Bronchial epithelial cell (primary cell): ENCODE results near the gene FAM216B. TPM values are rescaled to one million over a fixed set of nuclear protein-coding genes. Genes with fewer than 3 reads are reported as not detected.
"Not testable (repeated sequence)": the region's sequence is repeated elsewhere in the genome, so short reads cannot be mapped to it uniquely, and the experiment has no call there.

Source experiments
- DNase-seq: peaks from one replicate; pipeline ENCODE4 v3.0.0-alpha.2; 2010; ENCODE audit warnings: low read depth
- FAIRE-seq: peaks from 2 replicates; lab custom pipeline; 2011; peaks lifted over from hg19 to GRCh38; lab: Jason Lieb, UNC
- H3K27me3 ChIP-seq: 2 replicates; pipeline ENCODE4 v1.5.1; 2011; ENCODE audit warnings: low read length; ENCODE audit not compliant: control insufficient read depth, insufficient read depth
- H3K36me3 ChIP-seq: 2 replicates; pipeline ENCODE4 v1.5.1; 2011; ENCODE audit warnings: low read length; ENCODE audit not compliant: control insufficient read depth, insufficient read depth
- H3K4me3 ChIP-seq: 2 replicates; pipeline ENCODE4 v1.5.1; 2011; ENCODE audit warnings: mild to moderate bottlenecking, low read depth, low read length, control low read depth
- total RNA-seq: library from RNA; depleted of rRNA; stranded (reverse); fragments of >200 nt; gene quantifications from 2 replicates; pipeline ENCODE4 v1.2.1, GENCODE V29; 2014
- TF ChIP-seq, protein P1 (sequence below): IDR thresholded peaks from 2 replicates; pipeline ENCODE4 v1.5.1; 2011; ENCODE audit warnings: mild to moderate bottlenecking, moderate library complexity, low read length, control low read depth, inconsistent platforms; ENCODE audit not compliant: insufficient read depth, severe bottlenecking

Gene FAM216B
- total RNA-seq, 1 donor from 2014 or later: not detected

DNA sequence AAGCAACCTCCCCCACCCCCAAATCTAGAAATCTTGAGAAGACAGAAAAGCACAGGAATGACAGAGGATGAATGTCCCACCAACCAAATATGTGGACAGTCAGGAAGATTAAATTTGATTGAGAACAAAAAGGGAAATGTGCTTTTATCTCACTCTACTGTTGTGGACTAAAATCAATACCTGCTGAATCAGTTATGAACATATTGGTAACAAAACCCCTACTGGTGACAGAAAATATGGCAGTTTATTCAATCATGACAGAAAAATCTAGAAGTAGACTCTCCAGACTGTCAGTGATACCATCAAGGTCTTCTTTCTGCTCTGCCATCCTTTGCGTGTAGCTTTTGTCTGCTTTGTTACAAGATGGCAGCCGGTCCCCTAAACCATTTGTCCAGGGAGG lies 35.2 kb downstream of the FAM216B start:
- DNase-seq (peak; percentile 20), FAIRE-seq (no peak)
- H3K36me3 ChIP-seq: no peaks in the 10 kb centered on the region
- TF ChIP-seq, protein P1, sequence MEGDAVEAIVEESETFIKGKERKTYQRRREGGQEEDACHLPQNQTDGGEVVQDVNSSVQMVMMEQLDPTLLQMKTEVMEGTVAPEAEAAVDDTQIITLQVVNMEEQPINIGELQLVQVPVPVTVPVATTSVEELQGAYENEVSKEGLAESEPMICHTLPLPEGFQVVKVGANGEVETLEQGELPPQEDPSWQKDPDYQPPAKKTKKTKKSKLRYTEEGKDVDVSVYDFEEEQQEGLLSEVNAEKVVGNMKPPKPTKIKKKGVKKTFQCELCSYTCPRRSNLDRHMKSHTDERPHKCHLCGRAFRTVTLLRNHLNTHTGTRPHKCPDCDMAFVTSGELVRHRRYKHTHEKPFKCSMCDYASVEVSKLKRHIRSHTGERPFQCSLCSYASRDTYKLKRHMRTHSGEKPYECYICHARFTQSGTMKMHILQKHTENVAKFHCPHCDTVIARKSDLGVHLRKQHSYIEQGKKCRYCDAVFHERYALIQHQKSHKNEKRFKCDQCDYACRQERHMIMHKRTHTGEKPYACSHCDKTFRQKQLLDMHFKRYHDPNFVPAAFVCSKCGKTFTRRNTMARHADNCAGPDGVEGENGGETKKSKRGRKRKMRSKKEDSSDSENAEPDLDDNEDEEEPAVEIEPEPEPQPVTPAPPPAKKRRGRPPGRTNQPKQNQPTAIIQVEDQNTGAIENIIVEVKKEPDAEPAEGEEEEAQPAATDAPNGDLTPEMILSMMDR: peak; percentile 10
- no peaks in the 10 kb centered on the region for H3K27me3 ChIP-seq
- no peak overlapping the region for H3K4me3 ChIP-seq

GRCh38 chr13:42819687-42820086 lies 38.3 kb downstream of the FAM216B start:
- not testable (repeated sequence) for DNase-seq, H3K4me3 ChIP-seq, FAIRE-seq, H3K27me3 ChIP-seq, H3K36me3 ChIP-seq

DNA sequence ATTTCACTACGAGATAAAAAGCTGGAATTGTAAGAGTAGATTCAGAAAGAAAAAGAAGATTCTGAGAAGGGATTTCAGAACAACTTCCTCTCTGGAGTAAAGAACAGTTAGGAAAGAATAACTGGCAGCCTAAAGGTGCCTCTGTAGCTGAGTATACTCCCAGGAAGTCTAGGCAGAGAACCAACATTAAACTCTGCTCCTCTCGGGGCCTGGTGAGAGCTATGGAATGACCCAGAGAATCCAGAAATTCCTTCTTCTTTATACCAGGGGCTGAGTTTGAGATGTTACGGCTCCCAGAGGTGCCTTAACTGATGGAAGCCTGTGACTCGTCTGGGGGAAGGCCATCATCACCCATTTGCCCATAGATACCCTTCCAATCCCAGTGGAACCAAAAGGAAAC lies 39.1 kb downstream of the FAM216B start:
- DNase-seq: no peak
- TF ChIP-seq, protein P1: no peak
- Histone ChIP-seq H3K4me3 (no peak overlapping the region), H3K27me3 (no peaks in the 10 kb centered on the region), H3K36me3 (no peaks in the 10 kb centered on the region)
- no peak for FAIRE-seq

DNA sequence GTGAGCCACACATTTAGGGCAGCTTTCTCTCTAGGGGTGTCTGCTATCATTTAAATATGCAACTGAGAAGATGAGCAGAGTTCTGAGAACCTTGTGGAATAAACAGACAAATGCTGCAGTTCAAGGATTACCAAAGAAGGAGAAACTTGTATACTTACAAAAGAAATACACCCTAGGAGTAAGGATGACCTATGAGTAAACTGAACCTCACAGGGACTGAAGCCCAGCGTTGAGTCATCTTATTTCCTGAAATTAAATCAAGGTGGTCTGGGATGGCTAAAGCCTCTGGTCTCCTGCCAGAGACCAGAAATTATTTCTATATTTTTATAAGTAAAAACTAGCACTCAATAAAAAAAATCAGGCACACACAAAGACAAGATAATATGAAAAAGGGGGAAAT lies 40.1 kb downstream of the FAM216B start:
- FAIRE-seq (no peak), DNase-seq (peak; percentile 76)
- TF ChIP-seq, protein P1: no peak
- Histone ChIP-seq H3K4me3 (no peak overlapping the region), H3K36me3 (no peaks in the 10 kb centered on the region), H3K27me3 (no peaks in the 10 kb centered on the region)

DNA sequence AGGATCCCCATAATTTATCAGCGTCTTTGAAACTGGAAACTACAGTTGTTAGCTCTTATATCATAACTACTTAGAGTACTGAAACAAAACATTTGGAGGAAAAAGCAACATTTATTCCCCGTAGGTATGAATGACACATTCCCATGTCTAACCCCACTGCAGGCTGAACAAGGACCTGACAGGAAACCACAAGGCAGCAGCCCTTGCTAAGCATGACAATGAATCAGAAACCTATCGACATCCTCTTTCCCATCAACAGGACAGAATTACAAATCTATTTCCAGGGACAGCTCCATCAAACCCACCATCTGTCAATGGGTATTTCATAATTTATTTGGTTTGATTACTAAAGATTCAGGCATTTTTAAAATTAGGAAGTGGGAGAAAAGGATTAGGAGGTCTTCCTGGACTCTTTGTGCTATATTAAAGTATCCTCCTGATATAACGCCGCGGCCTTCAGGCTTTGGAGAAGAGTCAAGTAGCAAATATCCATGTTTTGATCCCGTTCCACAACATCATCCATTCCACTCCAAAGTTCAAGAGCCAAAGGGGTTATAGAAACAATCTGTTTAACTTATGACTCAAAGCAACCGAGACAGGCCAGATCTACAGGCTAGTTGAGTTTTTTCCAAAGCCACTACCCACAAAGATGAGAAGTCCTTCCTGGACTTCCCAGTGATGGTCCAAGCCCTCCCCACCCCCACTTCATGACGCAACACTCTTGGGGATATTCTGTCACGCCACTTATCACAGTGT lies 51.1 kb downstream of the FAM216B start:
- FAIRE-seq (peak; percentile 36), DNase-seq (peak; percentile 92)
- no peak overlapping the region for H3K4me3 ChIP-seq
- TF ChIP-seq, protein P1: no peak
- no peaks in the 10 kb centered on the region for H3K36me3 ChIP-seq
- H3K27me3 ChIP-seq: no peaks in the 10 kb centered on the region

DNA sequence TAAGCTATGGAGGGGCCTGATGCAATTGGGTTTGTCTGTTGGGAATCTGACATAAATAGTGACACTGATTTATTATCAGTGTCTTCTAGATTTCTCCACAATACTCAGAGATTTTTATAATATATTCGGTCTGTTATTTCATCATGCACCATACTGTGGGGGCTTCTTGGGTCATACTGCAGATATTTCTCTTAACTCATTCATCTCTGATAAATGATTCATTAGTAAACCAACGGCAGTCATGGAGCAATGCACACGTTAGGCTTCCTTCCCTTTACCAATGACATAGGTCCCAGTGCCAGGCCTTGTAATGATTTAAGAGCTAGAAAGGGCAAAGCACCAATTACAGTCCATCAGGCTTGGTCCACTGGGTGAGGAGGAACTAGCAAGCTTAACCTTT lies 53.6 kb downstream of the FAM216B start:
- DNase-seq (no peak), FAIRE-seq (no peak)
- H3K27me3 ChIP-seq: no peaks in the 10 kb centered on the region
- TF ChIP-seq, protein P1: no peak
- no peaks in the 10 kb centered on the region for H3K36me3 ChIP-seq
- H3K4me3 ChIP-seq: no peak overlapping the region
